BLaER1 (cell line): ENCODE data around the gene KSR1.
A peak's percentile ranks its signal among the peaks of the same experiment; 100 is the strongest.

ENCODE experiments used
- H3K27ac ChIP-seq: shearing (Covaris generic); formaldehyde crosslinking; 2 replicates; pipeline ENCODE4 v1.8.1; 2022
- H3K27me3 ChIP-seq: shearing (Covaris generic); formaldehyde crosslinking; 2 replicates; pipeline ENCODE4 v1.8.1; 2022
- H3K36me3 ChIP-seq: shearing (Covaris generic); formaldehyde crosslinking; 2 replicates; pipeline ENCODE4 v1.8.1; 2022
- H3K4me1 ChIP-seq: shearing (Covaris generic); formaldehyde crosslinking; 2 replicates; pipeline ENCODE4 v1.8.1; 2022
- H3K4me2 ChIP-seq: shearing (Covaris generic); formaldehyde crosslinking; 2 replicates; pipeline ENCODE4 v1.8.1; 2022
- H3K4me3 ChIP-seq: shearing (Covaris generic); formaldehyde crosslinking; 2 replicates; pipeline ENCODE4 v1.8.1; 2022
- H3K9ac ChIP-seq: shearing (Covaris generic); formaldehyde crosslinking; 2 replicates; pipeline ENCODE4 v1.8.1; 2022
- H3K9me3 ChIP-seq: shearing (Covaris generic); formaldehyde crosslinking; 2 replicates; pipeline ENCODE4 v1.8.1; 2022
- H4K20me1 ChIP-seq: shearing (Covaris generic); formaldehyde crosslinking; 2 replicates; pipeline ENCODE4 v1.8.1; 2022
- Cebpa-rat ChIP-seq: shearing (Covaris generic); IDR thresholded peaks from 2 replicates; pipeline ENCODE4 v1.8.1; 2022

KSR1 gene

GRCh38 chr17:27529230-27529796, 73.1 kb downstream of the KSR1 start:
- Histone ChIP-seq H3K4me2 (peak overlapping the region; percentile 33), H4K20me1 (peaks cover 25% of the 10 kb centered on the region; the same call in 1 of the 2 replicates), H3K4me3 (no peak overlapping the region), H3K27ac (no peak overlapping the region), H3K36me3 (no peaks in the 10 kb centered on the region), H3K9ac (no peak overlapping the region), H3K27me3 (no peaks in the 10 kb centered on the region), H3K9me3 (no peaks in the 10 kb centered on the region), H3K4me1 (peaks cover 40% of the 10 kb centered on the region)
- TF ChIP-seq Cebpa-rat = peak; percentile 78

GRCh38 chr17:27530764-27531391, 74.6 kb downstream of the KSR1 start:
- H3K36me3 ChIP-seq = no peaks in the 10 kb centered on the region
- H3K4me2 ChIP-seq = peak overlapping the region; percentile 59
- no peaks in the 10 kb centered on the region for H3K27me3 ChIP-seq
- TF ChIP-seq Cebpa-rat = peak; percentile 58; the same call in 1 of the 2 replicates
- H4K20me1 ChIP-seq = peaks cover 34% of the 10 kb centered on the region
- H3K27ac ChIP-seq = peak overlapping the region; percentile 25; the same call in 1 of the 2 replicates
- peaks cover 40% of the 10 kb centered on the region for H3K4me1 ChIP-seq
- H3K4me3 ChIP-seq = no peak overlapping the region
- no peak overlapping the region for H3K9ac ChIP-seq
- H3K9me3 ChIP-seq = no peaks in the 10 kb centered on the region

- no peak overlapping the region for H3K9ac ChIP-seq
- peaks cover 36% of the 10 kb centered on the region for H3K4me1 ChIP-seq
- peak overlapping the region; percentile 25; the same call in 1 of the 2 replicates for H3K27ac ChIP-seq
- H3K36me3 ChIP-seq = no peaks in the 10 kb centered on the region
- no peak overlapping the region for H3K4me3 ChIP-seq
- no peak for TF ChIP-seq Cebpa-rat
- peaks cover 41% of the 10 kb centered on the region for H4K20me1 ChIP-seq
- no peaks in the 10 kb centered on the region for H3K27me3 ChIP-seq
- no peaks in the 10 kb centered on the region for H3K9me3 ChIP-seq
- H3K4me2 ChIP-seq = peak overlapping the region; percentile 59
Measured at GRCh38 chr17:27531469-27531961, 75.3 kb downstream of the KSR1 start.

- Histone ChIP-seq H4K20me1 (peaks cover 41% of the 10 kb centered on the region), H3K4me1 (peaks cover 31% of the 10 kb centered on the region), H3K9ac (no peak overlapping the region), H3K36me3 (no peaks in the 10 kb centered on the region), H3K9me3 (no peaks in the 10 kb centered on the region), H3K27ac (no peak overlapping the region), H3K27me3 (no peaks in the 10 kb centered on the region), H3K4me3 (no peak overlapping the region), H3K4me2 (no peak overlapping the region)
- no peak for TF ChIP-seq Cebpa-rat
Measured at GRCh38 chr17:27532269-27533263, 76.3 kb downstream of the KSR1 start.

- no peaks in the 10 kb centered on the region for H3K9me3 ChIP-seq
- H3K4me2 ChIP-seq = no peak overlapping the region
- H3K27me3 ChIP-seq = no peaks in the 10 kb centered on the region
- no peaks in the 10 kb centered on the region for H3K36me3 ChIP-seq
- no peak overlapping the region for H3K27ac ChIP-seq
- H3K4me3 ChIP-seq = no peak overlapping the region
- H3K9ac ChIP-seq = no peak overlapping the region
- H4K20me1 ChIP-seq = peaks cover 56% of the 10 kb centered on the region
- peaks cover 23% of the 10 kb centered on the region for H3K4me1 ChIP-seq
- no peak for TF ChIP-seq Cebpa-rat
Measured at GRCh38 chr17:27533874-27534815, 77.9 kb downstream of the KSR1 start.

- peaks cover 17% of the 10 kb centered on the region for H3K4me1 ChIP-seq
- no peak overlapping the region for H3K27ac ChIP-seq
Measured at GRCh38 chr17:27535178-27535928, 79.1 kb downstream of the KSR1 start.

GRCh38 chr17:27535975-27536374, 79.7 kb downstream of the KSR1 start:
- Histone ChIP-seq H3K9ac (no peak overlapping the region), H3K4me3 (no peak overlapping the region), H3K27me3 (no peaks in the 10 kb centered on the region), H3K9me3 (no peaks in the 10 kb centered on the region), H3K36me3 (no peaks in the 10 kb centered on the region), H3K27ac (no peak overlapping the region), H4K20me1 (peaks cover 72% of the 10 kb centered on the region), H3K4me2 (no peak overlapping the region), H3K4me1 (peaks cover 15% of the 10 kb centered on the region)
- TF ChIP-seq Cebpa-rat = no peak

More at GRCh38 chr17:27535178-27535928, 79.1 kb downstream of the KSR1 start:
- no peak for TF ChIP-seq Cebpa-rat
- no peaks in the 10 kb centered on the region for H3K36me3 ChIP-seq
- no peaks in the 10 kb centered on the region for H3K9me3 ChIP-seq
- H3K27me3 ChIP-seq = no peaks in the 10 kb centered on the region
- no peak overlapping the region for H3K9ac ChIP-seq
- no peak overlapping the region for H3K4me2 ChIP-seq
- H3K4me3 ChIP-seq = no peak overlapping the region
- H4K20me1 ChIP-seq = peaks cover 69% of the 10 kb centered on the region

- H4K20me1 ChIP-seq = peaks cover 72% of the 10 kb centered on the region
- no peak overlapping the region for H3K4me3 ChIP-seq
- no peak for TF ChIP-seq Cebpa-rat
- no peak overlapping the region for H3K9ac ChIP-seq
- no peak overlapping the region for H3K27ac ChIP-seq
- no peaks in the 10 kb centered on the region for H3K9me3 ChIP-seq
- no peaks in the 10 kb centered on the region for H3K27me3 ChIP-seq
- H3K4me2 ChIP-seq = no peak overlapping the region
- no peaks in the 10 kb centered on the region for H3K36me3 ChIP-seq
- H3K4me1 ChIP-seq = 0 out of 2 replicates have a peak, but pooled peaks cover 8% of the 10 kb centered on the region
Measured at GRCh38 chr17:27536781-27537180, 80.5 kb downstream of the KSR1 start.
